HG03439 (cell line): ENCODE results near the gene SYK.
"Not testable (repeated sequence)": the region's sequence is repeated elsewhere in the genome, so short reads cannot be mapped to it uniquely, and the experiment has no call there.

Experiments
- ATAC-seq: cut with Tn5 transposase; IDR thresholded peaks from one replicate; pipeline ENCODE4 v1.9.1; 2021; ENCODE audit warnings: mild to moderate bottlenecking, moderate library complexity; ENCODE audit not compliant: unreplicated experiment

Gene SYK

DNA sequence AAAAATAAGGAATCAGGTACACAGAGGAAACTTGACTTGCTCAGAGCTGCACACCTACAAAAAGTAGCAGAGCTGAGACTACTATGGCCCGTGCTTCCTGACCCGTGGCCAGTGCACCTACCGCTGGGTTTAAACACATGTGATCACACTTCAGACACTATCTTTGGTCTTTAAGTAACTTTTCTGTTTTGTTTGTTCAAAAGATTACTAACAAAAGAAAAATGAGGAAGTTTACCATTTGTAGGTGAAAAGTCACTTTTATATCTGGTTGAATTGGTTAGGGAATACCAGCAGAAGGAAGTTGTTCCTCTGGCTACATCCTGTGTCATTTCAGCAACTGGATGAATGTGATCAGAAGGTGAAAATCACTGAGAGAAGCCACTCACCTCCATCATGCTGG, 6.5 kb upstream of the SYK start:
- no peak for ATAC-seq

GRCh38 chr9:90795871-90796317, 5.7 kb upstream of the SYK start:
- no peak for ATAC-seq

GRCh38 chr9:90799271-90799852, 2.3 kb upstream of the SYK start:
- ATAC-seq = no peak

GRCh38 chr9:90801973-90802322, 329 bp downstream of the SYK start:
- ATAC-seq = peak; percentile 28

- ATAC-seq = no peak
Measured at GRCh38 chr9:90802386-90802985, 867 bp downstream of the SYK start.

- ATAC-seq = no peak
Measured at GRCh38 chr9:90803860-90804593, 2.4 kb downstream of the SYK start.

- ATAC-seq = no peak
Measured at GRCh38 chr9:90805006-90805996, 3.7 kb downstream of the SYK start.

DNA sequence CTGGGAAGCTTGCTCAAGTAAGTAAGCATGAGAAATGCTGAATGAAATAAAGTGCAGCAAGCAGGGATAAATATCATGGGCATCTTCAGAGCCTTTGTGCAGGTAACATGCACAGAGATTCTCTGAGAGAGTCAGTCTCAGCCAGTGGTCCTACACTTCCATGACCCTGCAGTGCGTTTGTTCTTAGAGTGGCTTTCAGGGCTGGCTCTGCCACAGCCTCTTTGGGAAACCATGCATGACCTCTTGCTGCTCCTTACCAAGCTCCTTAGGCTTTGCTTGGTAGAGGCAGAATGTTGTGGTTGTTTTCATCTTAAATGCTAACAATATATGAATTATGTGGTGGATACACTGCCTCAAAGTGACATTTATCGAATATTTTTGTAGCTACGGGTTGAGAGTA, 5.4 kb downstream of the SYK start:
- no peak for ATAC-seq

- no peak for ATAC-seq
Measured at GRCh38 chr9:90808398-90808797, 6.8 kb downstream of the SYK start.

GRCh38 chr9:90808890-90809685, 7.5 kb downstream of the SYK start:
- ATAC-seq = no peak

DNA sequence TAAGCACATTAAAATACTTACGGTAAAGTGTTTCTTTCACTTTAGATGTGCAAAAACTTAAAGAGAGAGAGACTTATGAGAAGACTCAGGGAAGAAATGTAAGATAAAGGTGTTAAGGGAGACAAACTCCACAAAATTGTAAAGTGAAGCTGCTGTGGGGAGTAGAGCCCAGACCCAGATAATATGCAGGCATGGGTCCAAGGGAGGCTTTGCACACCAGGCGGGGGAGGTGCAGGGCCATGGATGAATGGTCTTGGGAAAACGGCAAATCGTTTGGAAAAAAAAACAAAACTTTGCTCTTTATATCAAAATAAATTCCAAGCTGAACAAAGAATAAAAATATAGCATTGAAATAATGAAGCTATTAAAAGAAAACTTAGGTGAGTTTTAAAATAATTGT, 9.1 kb downstream of the SYK start:
- no peak for ATAC-seq

DNA sequence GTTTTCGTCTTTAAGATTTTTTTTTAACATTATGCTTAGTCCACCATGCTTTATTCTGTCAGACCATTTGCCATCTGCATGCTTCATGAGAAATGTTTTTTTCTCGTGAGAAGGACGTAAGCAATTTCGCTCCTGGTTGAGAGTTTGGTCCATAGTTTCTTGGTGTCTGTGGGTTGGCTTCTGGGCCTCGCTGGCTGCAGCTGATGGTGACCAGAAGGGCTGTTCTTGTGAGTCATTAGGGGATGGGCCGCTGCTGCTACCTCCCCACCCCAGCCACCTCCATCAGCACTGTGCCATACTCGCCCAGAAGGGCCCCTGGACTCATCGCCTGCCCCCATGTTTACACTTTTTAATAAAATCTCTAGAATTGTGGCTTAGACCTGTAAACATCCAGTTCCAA, 11.4 kb downstream of the SYK start:
- no peak for ATAC-seq

- ATAC-seq = no peak
Measured at GRCh38 chr9:90813523-90813922, 11.9 kb downstream of the SYK start.

- no peak for ATAC-seq
Measured at GRCh38 chr9:90814355-90814754, 12.7 kb downstream of the SYK start.

DNA sequence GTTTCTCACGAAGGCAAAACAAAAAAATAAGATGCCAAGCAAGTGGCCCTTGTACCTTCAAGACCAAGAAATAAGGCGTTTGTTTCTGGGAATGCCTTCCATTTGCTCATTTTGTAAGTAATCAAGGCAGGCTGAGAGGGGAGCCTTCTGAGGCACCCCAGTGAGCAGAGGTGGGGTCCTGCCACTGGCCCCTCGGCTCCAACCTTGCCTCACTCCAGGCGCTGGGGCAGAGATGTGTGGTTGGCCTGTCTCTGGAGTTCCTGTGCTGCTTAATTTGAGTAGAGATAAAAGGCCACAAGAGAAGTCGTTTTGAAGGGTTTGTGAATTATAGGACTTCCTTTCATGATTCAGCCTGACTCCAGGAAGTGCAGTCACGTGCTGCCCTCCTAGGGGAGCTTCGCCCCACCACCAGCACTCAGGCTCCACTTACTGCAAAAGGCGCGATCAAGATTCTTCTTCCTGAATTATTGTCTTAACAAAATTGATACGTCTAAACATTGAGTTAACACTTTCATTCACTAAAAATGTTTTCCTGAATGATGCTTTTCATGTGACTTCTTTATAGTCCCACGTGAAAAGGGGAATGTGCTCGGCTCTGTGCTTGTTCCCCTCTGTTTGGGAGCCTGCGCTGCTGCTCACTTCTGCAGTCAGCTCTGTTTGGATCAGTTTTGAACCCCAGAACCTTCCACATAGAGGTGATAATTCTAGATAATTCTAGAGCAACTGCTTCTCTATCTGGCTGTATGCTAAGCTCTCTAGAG, 13.7 kb downstream of the SYK start:
- ATAC-seq = no peak

GRCh38 chr9:90815944-90816357, 14.3 kb downstream of the SYK start:
- ATAC-seq = no peak

- ATAC-seq = no peak
Measured at GRCh38 chr9:90816690-90817089, 15.1 kb downstream of the SYK start.

GRCh38 chr9:90818279-90818678, 16.7 kb downstream of the SYK start:
- ATAC-seq = no peak

- ATAC-seq = not testable (repeated sequence)
Measured at GRCh38 chr9:90820406-90820805, 18.8 kb downstream of the SYK start.

DNA sequence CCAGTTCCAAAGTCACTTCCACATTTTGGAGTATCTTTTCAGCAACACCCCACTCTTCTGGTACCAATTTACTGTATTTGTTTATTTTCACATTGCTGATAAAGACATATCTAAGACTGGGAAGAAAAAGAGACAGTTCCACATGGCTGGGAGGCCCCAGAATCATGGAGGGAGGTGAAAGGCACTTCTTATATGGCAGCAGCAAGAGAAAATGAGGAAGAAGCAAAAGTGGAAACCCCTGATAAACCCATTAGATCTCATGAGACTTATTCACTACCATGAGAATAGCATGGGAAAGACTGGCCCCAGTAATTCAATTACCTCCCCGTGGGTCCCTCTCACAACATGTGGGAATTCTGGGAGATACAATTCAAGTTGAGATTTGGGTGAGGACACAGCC, 19.6 kb downstream of the SYK start:
- not testable (repeated sequence) for ATAC-seq
